DND-41 (cell line): ENCODE data around the gene EDA.

Experiments
- EZH2 ChIP-seq: IDR thresholded peaks from 3 replicates; pipeline ENCODE4 v1.6.1; 2012; ENCODE audit warnings: borderline replicate concordance, low read depth, mild to moderate bottlenecking, moderate library complexity, low read length, inconsistent platforms; ENCODE audit not compliant: severe bottlenecking
- TF ChIP-seq, protein P1 (sequence below): IDR thresholded peaks from 2 replicates; pipeline ENCODE4 v1.5.1; 2012; ENCODE audit warnings: borderline replicate concordance, low read length, moderate library complexity, mild to moderate bottlenecking; ENCODE audit not compliant: poor library complexity, severe bottlenecking; ENCODE audit errors: extremely low read depth

DNA sequence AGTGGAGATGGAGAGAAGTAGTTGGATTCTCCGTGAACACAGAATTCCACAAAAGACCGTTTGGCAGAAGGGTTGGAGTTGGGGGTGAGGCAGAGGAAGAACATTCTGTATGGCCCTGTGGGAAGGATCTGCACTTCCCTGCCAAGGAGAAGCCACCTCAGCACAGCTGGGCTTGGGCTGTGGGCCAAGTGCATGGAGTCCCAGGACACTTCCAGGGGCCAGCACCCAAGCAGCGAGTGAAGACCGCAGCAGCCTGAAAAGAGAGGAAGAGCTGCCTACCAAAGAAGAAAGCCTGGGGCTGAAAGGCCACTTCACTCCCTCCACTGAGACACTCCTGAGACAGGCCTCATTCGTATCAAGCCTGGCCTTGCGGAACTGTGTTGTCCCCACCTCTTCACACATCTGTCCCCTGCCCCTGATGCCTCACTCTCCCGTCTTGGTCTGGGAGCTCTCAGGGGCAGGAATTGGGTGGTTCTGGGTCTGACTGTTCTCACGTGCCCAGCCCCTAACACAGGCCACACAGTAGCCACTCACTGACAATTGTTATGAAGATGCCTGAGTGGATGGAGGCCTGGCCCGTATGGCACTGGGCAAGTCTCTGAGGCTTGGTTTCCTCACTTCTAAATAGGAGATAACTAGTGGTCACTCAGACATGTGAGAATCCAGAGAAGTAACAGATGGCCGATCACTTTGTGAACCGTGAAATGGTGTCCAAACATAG lies 437.1 kb downstream of the EDA start:
- TF ChIP-seq, protein P1, sequence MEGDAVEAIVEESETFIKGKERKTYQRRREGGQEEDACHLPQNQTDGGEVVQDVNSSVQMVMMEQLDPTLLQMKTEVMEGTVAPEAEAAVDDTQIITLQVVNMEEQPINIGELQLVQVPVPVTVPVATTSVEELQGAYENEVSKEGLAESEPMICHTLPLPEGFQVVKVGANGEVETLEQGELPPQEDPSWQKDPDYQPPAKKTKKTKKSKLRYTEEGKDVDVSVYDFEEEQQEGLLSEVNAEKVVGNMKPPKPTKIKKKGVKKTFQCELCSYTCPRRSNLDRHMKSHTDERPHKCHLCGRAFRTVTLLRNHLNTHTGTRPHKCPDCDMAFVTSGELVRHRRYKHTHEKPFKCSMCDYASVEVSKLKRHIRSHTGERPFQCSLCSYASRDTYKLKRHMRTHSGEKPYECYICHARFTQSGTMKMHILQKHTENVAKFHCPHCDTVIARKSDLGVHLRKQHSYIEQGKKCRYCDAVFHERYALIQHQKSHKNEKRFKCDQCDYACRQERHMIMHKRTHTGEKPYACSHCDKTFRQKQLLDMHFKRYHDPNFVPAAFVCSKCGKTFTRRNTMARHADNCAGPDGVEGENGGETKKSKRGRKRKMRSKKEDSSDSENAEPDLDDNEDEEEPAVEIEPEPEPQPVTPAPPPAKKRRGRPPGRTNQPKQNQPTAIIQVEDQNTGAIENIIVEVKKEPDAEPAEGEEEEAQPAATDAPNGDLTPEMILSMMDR: no peak
- no peak for TF ChIP-seq EZH2
